Retinal pigment epithelial cell (primary cell): Measurements from ENCODE around the gene CCDC149.
A peak's percentile ranks its signal among the peaks of the same experiment; 100 is the strongest.

Source experiments
- DNase-seq: peaks from one replicate; pipeline ENCODE4 v3.0.0-alpha.2; 2010; ENCODE audit warnings: low read depth
- H3K4me3 ChIP-seq: 2 replicates; pipeline ENCODE4 v1.5.1; 2011; ENCODE audit warnings: mild to moderate bottlenecking, low read length, control low read depth, moderate library complexity
- TF ChIP-seq, protein P1 (sequence below): conservative IDR thresholded peaks from 2 replicates; pipeline ENCODE4 v1.5.1; 2011; ENCODE audit warnings: low read depth, low read length, control low read depth, inconsistent platforms

CCDC149 gene

DNA sequence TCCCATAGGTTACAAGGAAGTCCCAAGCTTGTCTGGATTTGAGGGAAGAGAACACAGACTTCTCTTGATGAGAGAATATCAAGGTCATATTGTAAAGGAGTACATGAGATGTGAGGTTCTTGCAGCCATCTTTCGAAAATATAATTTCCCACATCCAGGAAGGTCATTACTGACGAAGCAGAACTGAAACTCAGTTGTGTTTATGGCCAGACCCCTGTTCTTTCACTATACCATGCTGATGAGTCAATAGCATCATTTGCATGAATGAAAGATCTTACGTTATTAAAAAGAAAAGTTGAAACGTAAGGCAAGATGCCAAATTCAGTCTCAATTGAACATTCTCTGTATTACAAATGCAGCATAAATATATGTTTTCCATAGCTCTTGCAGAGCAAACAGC lies 14.2 kb upstream of the CCDC149 start:
- TF ChIP-seq, protein P1, sequence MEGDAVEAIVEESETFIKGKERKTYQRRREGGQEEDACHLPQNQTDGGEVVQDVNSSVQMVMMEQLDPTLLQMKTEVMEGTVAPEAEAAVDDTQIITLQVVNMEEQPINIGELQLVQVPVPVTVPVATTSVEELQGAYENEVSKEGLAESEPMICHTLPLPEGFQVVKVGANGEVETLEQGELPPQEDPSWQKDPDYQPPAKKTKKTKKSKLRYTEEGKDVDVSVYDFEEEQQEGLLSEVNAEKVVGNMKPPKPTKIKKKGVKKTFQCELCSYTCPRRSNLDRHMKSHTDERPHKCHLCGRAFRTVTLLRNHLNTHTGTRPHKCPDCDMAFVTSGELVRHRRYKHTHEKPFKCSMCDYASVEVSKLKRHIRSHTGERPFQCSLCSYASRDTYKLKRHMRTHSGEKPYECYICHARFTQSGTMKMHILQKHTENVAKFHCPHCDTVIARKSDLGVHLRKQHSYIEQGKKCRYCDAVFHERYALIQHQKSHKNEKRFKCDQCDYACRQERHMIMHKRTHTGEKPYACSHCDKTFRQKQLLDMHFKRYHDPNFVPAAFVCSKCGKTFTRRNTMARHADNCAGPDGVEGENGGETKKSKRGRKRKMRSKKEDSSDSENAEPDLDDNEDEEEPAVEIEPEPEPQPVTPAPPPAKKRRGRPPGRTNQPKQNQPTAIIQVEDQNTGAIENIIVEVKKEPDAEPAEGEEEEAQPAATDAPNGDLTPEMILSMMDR, result no peak
- no peak overlapping the region for H3K4me3 ChIP-seq
- DNase-seq, result no peak

DNA sequence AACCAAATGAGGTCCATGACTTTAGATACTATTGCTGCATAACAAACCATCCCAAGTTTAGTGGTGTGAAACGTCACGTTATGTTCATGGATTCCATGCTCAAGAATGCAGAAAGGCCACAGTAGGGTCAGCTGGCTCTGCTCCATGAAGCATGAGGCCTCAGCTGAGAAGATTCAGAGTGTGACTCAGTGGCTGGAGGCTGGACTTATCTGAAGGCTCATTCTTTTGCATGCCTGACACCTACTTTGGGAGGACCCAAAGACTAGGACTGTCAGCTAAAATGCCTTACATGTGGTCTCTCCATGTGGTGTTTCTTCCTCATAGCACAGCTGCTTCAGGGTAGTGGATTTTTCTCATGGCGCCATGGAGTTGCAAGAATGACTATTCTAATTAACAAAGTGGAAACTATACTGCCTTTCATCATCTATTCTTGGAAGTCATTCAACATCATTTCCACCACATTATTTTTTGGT lies 11.5 kb upstream of the CCDC149 start:
- H3K4me3 ChIP-seq, result no peak overlapping the region
- TF ChIP-seq, protein P1, result no peak
- peak; percentile 98 for DNase-seq

DNA sequence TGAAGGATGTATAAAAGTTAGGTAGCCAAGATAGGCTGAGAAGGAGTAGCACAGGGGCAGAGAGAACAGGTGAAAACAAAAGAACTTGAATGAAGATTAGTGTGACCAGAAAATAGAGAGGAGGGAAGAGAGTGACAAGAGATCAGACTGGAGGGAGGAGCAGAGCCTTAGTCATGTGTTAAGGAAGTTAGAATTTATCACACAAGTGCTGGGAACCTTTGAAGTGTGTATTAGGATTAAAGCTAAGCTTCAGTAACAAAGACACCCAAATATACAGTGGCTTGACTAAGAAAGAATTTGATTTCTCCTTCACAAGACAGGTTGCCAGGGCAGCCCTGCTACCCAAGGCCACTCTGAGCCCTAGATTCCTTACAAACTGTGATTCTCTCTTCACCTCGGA lies 10.7 kb upstream of the CCDC149 start:
- TF ChIP-seq, protein P1, result no peak
- peak; percentile 47 for DNase-seq
- no peak overlapping the region for H3K4me3 ChIP-seq

DNA sequence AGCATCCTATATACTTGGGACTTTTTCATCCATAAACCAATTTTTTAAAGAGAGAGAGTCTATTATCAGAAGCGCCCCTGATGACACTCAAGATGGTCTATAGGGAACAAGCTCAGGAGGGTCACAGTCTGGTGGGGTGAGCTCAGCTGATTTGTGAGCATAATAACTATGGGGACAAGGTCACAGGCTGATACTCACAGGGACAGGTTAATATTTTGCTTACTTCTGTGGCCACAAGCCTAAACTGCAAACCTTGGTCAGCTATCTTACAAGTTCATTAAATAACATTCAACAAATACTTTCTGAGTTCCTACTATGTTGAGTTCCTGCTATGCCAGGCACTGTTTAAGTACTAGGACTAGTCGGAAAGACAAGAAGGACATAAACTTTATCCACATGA lies 10.2 kb upstream of the CCDC149 start:
- TF ChIP-seq, protein P1, result no peak
- no peak for DNase-seq
- H3K4me3 ChIP-seq, result no peak overlapping the region

DNA sequence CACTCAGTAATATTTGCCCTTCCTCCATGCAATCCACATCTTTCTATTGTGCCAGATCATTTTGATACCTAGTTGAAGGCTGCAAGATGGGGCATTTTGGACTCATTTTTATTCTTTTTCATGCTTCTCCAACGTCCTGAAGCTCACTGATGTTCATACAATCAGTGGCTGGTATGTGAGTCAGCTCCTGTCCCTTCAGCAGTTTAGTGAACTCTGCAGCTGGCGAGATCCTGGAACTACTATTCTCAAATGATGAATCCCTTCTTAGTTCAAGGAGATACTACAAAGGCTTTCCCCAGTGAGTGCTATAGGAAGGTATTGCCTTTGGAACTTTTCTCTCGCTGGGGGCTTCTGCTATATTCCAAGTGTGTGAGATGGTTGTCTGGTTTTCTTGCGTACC lies 9.6 kb upstream of the CCDC149 start:
- TF ChIP-seq, protein P1, result no peak
- no peak for DNase-seq

DNA sequence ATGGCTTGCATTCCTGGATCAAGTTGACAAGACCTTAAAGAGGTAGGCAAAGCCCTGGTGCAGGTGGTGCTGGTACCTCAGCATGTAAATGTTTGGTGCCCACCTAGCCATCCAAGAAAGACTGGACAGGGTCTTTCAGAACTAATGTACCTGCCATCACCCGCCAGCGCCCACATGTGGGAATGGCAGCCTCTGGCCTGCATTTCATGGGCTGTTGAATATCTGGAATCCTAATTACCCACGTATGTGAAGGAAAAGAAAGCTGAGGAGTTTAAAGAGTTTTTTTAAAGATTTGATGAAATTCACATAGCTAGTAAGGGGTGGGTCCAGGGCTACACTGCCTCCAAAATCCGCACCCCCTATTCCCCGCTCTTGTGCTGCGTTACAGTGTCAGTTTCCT lies 8.6 kb upstream of the CCDC149 start:
- TF ChIP-seq, protein P1, result no peak
- DNase-seq, result no peak
- H3K4me3 ChIP-seq, result no peak overlapping the region

More for the DNA sequence above, 9.6 kb upstream of the CCDC149 start:
- H3K4me3 ChIP-seq, result no peak overlapping the region

DNA sequence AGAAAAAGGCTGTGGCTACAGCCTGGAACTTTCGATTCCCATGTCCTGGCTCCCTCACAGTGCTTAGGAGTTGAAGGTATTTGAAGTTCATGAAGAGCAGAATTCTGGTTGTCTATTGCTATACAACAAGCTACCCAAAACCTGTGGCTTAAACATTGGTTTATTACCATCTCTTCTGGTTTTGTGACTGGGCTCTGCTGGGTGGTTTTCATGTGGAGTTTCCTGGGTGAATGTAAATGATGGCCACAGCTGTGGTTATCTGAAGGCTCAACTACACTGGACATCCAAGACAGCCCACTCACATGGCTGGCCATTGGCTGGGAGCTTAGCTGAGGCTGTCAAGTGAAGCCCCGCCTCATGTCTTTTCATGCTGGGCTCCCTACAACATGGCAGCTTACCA lies 7.2 kb upstream of the CCDC149 start:
- H3K4me3 ChIP-seq, result no peak overlapping the region
- no peak for DNase-seq
- TF ChIP-seq, protein P1, result no peak
